Dendritic cell treated with granulocyte-macrophage colony-stimulating factor and Interleukin-4, amounts not matched to agents 40 ng/mL and 50 ng/mL, for 4 days (primary cell): Measurements from ENCODE around the gene SMS.

Experiments used
- H3K27ac Mint-ChIP-seq: one replicate; pipeline ENCODE4 v1.8.0; 2022; ENCODE audit warnings: mild to moderate bottlenecking, mixed read lengths
- H3K27me3 Mint-ChIP-seq: one replicate; pipeline ENCODE4 v1.8.0; 2022; ENCODE audit warnings: mild to moderate bottlenecking, mixed read lengths
- H3K36me3 Mint-ChIP-seq: one replicate; pipeline ENCODE4 v1.8.0; 2022; ENCODE audit warnings: low read depth, mixed read lengths
- H3K4me1 Mint-ChIP-seq: one replicate; pipeline ENCODE4 v1.8.0; 2022; ENCODE audit warnings: low read depth, mixed read lengths
- H3K4me3 Mint-ChIP-seq: one replicate; pipeline ENCODE4 v1.8.0; 2022; ENCODE audit warnings: mild to moderate bottlenecking, moderate library complexity, mixed read lengths
- H3K9me3 Mint-ChIP-seq: one replicate; pipeline ENCODE4 v1.8.0; 2022; ENCODE audit warnings: mixed read lengths
- intact Hi-C: fragments of 100-400 bp; cut with micrococcal nuclease; formaldehyde crosslinking; loops from one replicate; pipeline ENCODE4 v1.15.0; 2022

Gene SMS

GRCh38 chrX:21958916-21959315 is 18.4 kb downstream of the SMS start:
- Mint-ChIP-seq H3K9me3 (no peaks in the 10 kb centered on the region), H3K27ac (no peak overlapping the region), H3K36me3 (no peaks in the 10 kb centered on the region), H3K27me3 (no peaks in the 10 kb centered on the region), H3K4me3 (no peak overlapping the region), H3K4me1 (peaks cover 42% of the 10 kb centered on the region)
- intact Hi-C loops: loop anchor here (10.0 kb wide), 1 partner anchor 74 kb away; no protein-coding TSS in a partner anchor

DNA sequence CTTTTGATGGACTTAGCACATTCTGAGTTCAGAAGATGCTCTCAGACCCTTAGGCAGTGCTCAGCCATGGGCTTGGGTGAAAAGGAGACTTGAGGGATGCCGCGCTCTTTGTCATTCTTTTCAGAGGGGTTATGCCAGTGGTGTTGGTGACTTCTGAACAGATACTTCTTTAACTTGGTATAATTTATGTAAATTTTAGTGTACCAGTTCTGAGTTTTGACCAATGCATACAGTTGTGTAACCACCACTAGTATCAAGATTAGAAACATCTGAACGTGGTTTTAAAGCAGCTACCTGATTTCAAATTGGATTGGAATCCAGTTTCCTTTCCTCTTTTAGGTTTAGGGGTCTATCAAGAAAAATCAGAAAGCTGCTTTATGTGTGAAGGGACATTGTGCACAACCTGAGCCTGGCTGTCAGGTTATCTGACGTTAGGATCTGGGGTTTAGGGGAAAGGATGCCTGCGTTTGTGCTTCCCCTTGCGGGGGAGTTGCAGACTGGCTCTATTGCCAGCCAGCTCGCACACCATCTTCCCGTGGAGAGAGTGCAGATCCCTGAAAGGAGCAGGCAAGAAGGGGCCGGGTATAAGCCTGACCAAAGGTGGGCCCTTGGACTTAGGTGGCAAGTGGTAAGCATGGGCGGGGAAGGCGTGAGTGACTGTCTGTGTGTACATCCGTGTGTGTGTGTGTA is 19.0 kb downstream of the SMS start:
- H3K27ac Mint-ChIP-seq: no peak overlapping the region
- no peaks in the 10 kb centered on the region for H3K36me3 Mint-ChIP-seq
- H3K4me1 Mint-ChIP-seq: peaks cover 42% of the 10 kb centered on the region
- intact Hi-C loops: loop anchor here (10.0 kb wide), 2 partner anchors 75 to 105 kb away; partner anchors contain the start of gene YY2
- H3K9me3 Mint-ChIP-seq: no peaks in the 10 kb centered on the region
- no peak overlapping the region for H3K4me3 Mint-ChIP-seq
- no peaks in the 10 kb centered on the region for H3K27me3 Mint-ChIP-seq

DNA sequence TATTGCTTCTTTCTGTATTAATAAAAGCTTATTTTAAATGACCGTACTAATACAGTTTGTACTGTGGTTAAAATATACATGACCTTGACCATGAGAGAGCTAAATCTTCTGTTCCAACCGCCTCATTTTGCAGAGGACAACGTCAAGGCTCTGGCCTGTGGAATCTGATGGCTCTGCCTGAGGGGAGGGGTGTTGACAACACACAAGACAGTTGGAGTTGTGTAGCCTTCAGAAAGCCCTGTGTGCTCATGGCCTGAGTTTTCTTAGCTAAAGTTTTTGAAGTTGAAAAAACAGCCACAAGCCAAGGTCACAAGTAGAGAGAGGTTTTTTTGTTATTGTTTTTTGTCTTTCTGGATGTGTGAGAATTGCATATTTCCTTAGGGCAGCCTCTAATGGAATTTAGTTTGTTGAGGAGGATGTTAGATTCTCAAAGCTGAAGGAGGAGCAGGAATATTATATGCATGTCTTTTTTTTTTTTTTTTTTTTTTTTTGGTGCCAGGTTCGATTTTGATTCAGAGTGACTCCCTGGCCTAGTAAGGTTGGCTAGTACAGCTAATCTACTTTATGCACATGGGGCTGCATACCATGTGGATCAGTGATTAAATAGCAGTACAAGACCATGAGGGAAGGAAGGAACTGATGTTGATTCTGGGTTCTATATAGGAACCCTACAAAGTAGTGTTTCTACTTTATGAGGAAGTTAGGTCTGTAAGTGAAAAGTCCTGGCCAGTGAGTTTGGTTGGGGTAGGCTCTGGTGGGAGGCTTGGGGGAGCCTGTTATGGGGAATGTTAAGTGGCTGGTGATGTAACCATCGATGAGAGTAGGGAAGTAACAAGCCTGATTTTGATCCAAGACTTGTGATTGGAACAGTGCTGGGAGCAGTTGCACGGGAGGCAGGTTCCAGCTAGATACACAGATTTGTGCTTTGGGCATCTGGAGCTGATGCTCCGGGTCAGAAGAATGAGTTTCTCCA is 20.3 kb downstream of the SMS start:
- intact Hi-C loops: loop anchor here (10.0 kb wide), 1 partner anchor 106 kb away; the partner anchor contains the start of gene YY2
- Mint-ChIP-seq H3K4me3 (no peak overlapping the region), H3K27me3 (no peaks in the 10 kb centered on the region), H3K9me3 (no peaks in the 10 kb centered on the region), H3K4me1 (peaks cover 34% of the 10 kb centered on the region), H3K27ac (no peak overlapping the region), H3K36me3 (no peaks in the 10 kb centered on the region)

GRCh38 chrX:21962361-21962760 is 21.9 kb downstream of the SMS start:
- intact Hi-C loops: loop anchor here (10.0 kb wide), 1 partner anchor 108 kb away; the partner anchor contains the start of gene YY2
- Mint-ChIP-seq H3K36me3 (peaks cover 6% of the 10 kb centered on the region), H3K27me3 (no peaks in the 10 kb centered on the region), H3K4me3 (no peak overlapping the region), H3K27ac (no peak overlapping the region), H3K4me1 (peaks cover 31% of the 10 kb centered on the region), H3K9me3 (no peaks in the 10 kb centered on the region)

GRCh38 chrX:21963269-21963668 is 22.8 kb downstream of the SMS start:
- intact Hi-C loops: loop anchor here (10.0 kb wide), 1 partner anchor 108 kb away; the partner anchor contains the start of gene YY2
- H3K4me1 Mint-ChIP-seq: peaks cover 26% of the 10 kb centered on the region
- no peak overlapping the region for H3K27ac Mint-ChIP-seq
- peaks cover 15% of the 10 kb centered on the region for H3K36me3 Mint-ChIP-seq
- no peak overlapping the region for H3K4me3 Mint-ChIP-seq
- no peaks in the 10 kb centered on the region for H3K27me3 Mint-ChIP-seq
- H3K9me3 Mint-ChIP-seq: no peaks in the 10 kb centered on the region

DNA sequence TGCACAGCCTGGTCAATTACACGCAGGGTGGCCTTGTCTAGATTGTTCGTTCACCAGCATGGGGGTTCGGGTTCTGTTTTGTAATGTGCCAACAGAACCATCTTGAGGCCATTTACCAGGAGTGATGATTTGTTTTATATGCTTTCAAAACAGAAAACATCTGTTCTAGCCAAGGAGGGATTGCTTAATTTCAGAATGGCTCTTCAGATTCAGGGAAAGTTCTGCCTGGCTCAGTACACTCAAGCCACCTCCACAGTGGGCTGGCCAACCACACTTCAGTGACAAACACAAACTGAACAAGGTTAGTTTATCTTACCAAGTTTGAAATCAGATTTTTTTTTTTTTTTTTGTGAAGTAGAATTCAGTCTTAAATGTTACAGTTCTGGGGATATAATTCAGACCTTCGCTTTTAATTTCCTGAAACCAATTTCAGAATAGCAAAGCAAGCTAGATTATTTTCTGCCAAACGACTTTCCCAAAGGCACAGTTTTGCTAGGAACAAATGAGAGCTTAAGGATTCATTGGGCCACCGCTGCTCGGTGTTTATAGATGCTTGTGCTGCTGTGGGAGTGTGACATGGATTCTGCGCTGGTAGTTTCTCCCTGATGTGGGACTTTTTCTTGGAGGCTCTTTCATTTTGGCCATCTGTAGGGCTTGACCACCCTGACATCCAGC is 23.4 kb downstream of the SMS start:
- Mint-ChIP-seq H3K4me3 (no peak overlapping the region), H3K36me3 (peaks cover 17% of the 10 kb centered on the region), H3K27me3 (no peaks in the 10 kb centered on the region), H3K9me3 (no peaks in the 10 kb centered on the region), H3K27ac (no peak overlapping the region), H3K4me1 (peaks cover 21% of the 10 kb centered on the region)
- intact Hi-C loops: loop anchor here (10.0 kb wide), 1 partner anchor 109 kb away; the partner anchor contains the start of gene YY2

- H3K27me3 Mint-ChIP-seq: no peaks in the 10 kb centered on the region
- H3K4me3 Mint-ChIP-seq: no peak overlapping the region
- H3K36me3 Mint-ChIP-seq: peaks cover 36% of the 10 kb centered on the region
- H3K9me3 Mint-ChIP-seq: no peaks in the 10 kb centered on the region
- H3K27ac Mint-ChIP-seq: no peak overlapping the region
- intact Hi-C loops: loop anchor here (10.0 kb wide), 1 partner anchor 112 kb away; the partner anchor contains the start of gene YY2
- no peaks in the 10 kb centered on the region for H3K4me1 Mint-ChIP-seq
Measured at GRCh38 chrX:21966866-21967265, 26.4 kb downstream of the SMS start.

GRCh38 chrX:21968333-21968732 is 27.8 kb downstream of the SMS start:
- Mint-ChIP-seq H3K27me3 (no peaks in the 10 kb centered on the region), H3K4me3 (no peak overlapping the region), H3K36me3 (peaks cover 51% of the 10 kb centered on the region), H3K9me3 (no peaks in the 10 kb centered on the region), H3K4me1 (no peaks in the 10 kb centered on the region), H3K27ac (no peak overlapping the region)
- intact Hi-C loops: loop anchor here (10.0 kb wide), 1 partner anchor 114 kb away; the partner anchor contains the start of gene YY2

DNA sequence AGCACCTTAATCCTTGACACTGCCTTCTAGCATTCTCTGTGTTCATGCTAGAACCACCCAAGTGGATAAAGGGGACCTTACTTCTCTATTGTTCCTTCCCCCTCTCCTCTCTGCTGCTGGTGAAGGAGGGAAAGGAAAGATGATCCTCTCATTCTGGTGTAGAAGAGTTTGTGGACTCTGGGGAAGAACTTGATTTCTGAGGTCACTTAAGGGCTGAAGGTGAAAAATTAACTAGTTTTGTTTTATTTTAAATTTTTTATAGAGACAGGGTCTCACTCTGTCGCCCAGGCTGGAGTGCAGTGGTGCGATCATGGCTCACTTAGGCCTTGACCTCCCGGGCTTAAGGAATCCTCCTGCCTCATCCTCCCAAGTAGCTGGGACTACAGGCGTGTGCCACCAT is 29.8 kb downstream of the SMS start:
- Mint-ChIP-seq H3K27me3 (no peaks in the 10 kb centered on the region), H3K36me3 (peaks cover 58% of the 10 kb centered on the region), H3K4me3 (no peak overlapping the region), H3K4me1 (no peaks in the 10 kb centered on the region), H3K9me3 (no peaks in the 10 kb centered on the region), H3K27ac (no peak overlapping the region)
- intact Hi-C loops: loop anchor here (10.0 kb wide), 1 partner anchor 136 kb away; the partner anchor contains the start of gene MBTPS2

DNA sequence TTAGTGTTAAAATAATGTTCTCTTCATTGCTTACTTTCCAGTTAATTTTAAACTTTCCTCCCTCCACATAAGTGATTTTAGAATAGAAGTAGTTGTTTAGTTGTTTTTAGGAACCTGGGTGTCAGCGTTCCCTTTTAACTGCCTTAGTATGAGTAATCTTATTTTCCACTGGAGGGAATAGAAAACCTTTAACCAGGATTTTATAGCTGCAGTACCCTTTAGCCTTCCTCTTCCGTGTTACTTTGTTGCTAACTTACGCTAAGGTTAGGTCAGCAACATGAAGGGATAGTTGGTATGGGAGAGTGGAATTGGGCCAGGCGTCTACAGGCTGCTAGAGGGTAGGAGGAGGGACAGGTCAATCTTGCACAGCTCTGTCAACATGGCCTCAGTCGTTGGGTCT is 31.5 kb downstream of the SMS start:
- Mint-ChIP-seq H3K36me3 (peaks cover 71% of the 10 kb centered on the region), H3K4me1 (no peaks in the 10 kb centered on the region), H3K27ac (no peak overlapping the region), H3K4me3 (no peak overlapping the region), H3K27me3 (no peaks in the 10 kb centered on the region), H3K9me3 (no peaks in the 10 kb centered on the region)
- intact Hi-C loops: loop anchor here (10.0 kb wide), 1 partner anchor 137 kb away; the partner anchor contains the start of gene MBTPS2

DNA sequence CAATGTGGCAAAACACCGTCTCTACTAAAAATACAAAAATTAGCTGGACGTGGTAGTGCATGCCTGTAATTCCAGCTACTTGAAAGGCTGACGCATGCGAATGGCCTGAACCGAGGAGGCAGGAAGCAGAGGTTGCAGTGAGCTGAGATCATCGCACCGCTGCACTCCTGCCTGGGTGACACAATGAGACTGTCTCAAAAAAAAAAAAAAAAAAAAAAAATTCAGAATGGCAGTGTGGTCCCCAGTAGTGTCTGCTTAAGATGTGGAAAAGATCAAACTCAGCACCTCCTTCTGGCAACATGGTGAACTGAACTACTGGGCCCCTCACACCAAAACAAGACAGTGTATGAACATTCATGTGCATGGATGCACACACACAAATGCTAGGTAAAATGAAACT is 32.2 kb downstream of the SMS start:
- H3K27ac Mint-ChIP-seq: no peak overlapping the region
- no peak overlapping the region for H3K4me3 Mint-ChIP-seq
- no peaks in the 10 kb centered on the region for H3K27me3 Mint-ChIP-seq
- no peaks in the 10 kb centered on the region for H3K9me3 Mint-ChIP-seq
- H3K4me1 Mint-ChIP-seq: no peaks in the 10 kb centered on the region
- intact Hi-C loops: loop anchor here (10.0 kb wide), 1 partner anchor 138 kb away; the partner anchor contains the start of gene MBTPS2
- H3K36me3 Mint-ChIP-seq: peaks cover 71% of the 10 kb centered on the region

DNA sequence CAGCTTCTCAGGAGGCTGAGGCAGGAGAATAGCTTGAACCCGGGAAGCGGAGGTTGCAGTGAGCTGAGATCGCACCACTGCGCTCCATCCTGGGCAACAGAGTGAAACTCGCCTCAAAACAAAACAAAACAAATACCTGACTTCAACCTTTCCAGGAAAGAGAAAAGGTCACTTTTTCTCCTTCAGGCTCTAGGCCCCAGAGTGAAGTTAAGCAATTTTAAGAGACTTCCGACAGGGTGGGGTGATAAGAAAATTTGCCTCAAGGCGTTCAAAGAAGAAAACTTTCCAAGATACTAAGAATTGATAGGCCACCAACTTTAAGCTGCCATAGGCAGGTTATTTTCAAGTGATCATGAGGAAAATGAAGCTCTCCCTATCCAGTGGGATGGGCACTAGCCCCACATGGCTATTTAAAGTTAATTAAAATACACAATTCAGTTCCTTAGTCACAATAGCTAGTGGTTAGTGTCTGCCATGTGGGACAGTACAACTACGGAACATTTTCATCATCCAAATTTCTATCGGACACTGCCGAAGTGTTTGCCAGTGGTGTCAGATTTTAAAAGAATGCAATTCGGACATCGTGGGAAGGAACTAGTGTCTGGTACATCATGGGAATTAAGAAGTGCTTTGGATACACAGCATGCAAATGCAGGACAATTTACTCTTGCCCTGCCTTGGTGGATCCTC is 33.0 kb downstream of the SMS start:
- Mint-ChIP-seq H3K9me3 (no peaks in the 10 kb centered on the region), H3K36me3 (peaks cover 70% of the 10 kb centered on the region), H3K4me3 (no peak overlapping the region), H3K4me1 (no peaks in the 10 kb centered on the region), H3K27me3 (no peaks in the 10 kb centered on the region), H3K27ac (no peak overlapping the region)
- intact Hi-C loops: loop anchor here (10.0 kb wide), 1 partner anchor 139 kb away; the partner anchor contains the start of gene MBTPS2

DNA sequence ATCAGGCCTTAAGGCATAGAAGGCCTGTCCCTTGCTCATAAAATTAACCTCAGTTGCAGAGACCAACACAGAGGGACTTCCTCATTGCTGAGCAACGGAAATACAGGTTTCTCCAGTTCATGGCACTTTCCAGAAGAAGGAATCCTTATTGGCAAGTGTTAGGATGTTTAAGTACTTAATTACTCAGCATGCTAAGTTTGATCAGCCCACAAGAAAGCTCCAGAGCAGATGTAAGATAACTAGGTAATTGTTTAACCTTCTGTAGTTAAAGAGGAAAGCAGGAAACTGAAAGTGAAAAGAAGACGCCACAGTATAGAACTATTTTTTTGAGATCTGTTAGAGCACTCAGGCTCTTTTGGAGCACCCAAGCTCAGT is 33.5 kb downstream of the SMS start:
- Mint-ChIP-seq H3K36me3 (peaks cover 67% of the 10 kb centered on the region), H3K27ac (no peak overlapping the region), H3K4me1 (no peaks in the 10 kb centered on the region), H3K9me3 (no peaks in the 10 kb centered on the region), H3K27me3 (no peaks in the 10 kb centered on the region), H3K4me3 (no peak overlapping the region)
- intact Hi-C loops: loop anchor here (10.0 kb wide), 1 partner anchor 139 kb away; the partner anchor contains the start of gene MBTPS2
